Calu3 (cell line): ENCODE data around the gene BSDC1. TPM values are rescaled to one million over a fixed set of nuclear protein-coding genes. Genes with fewer than 3 reads are reported as not detected.

Experiments used
- BruUV-seq: library from RNA; stranded (reverse); fragments of 400-500 nt; replicated peaks from 2 replicates; lab custom pipeline; 2021; lab: Mats Ljungman, UMichigan
- CTCF ChIA-PET: fragments of 300-600 bp; sonication (Branson Sonifier 250); formaldehyde crosslinking; loops from one replicate; lab custom pipeline; 2022; ENCODE audit warnings: antibody characterized with exemption; lab: Charles Lee
- DNase-seq: peaks from one replicate; pipeline ENCODE4 v3.0.0; 2022
- H3K27ac Mint-ChIP-seq: one replicate; pipeline ENCODE4 v1.8.0; 2022; ENCODE audit warnings: mixed read lengths; ENCODE audit not compliant: unreplicated experiment
- H3K27me3 Mint-ChIP-seq: one replicate; pipeline ENCODE4 v1.8.0; 2022; ENCODE audit warnings: mixed read lengths; ENCODE audit not compliant: unreplicated experiment
- H3K36me3 Mint-ChIP-seq: one replicate; pipeline ENCODE4 v1.8.0; 2022; ENCODE audit warnings: mild to moderate bottlenecking, moderate library complexity, mixed read lengths; ENCODE audit not compliant: insufficient read depth, unreplicated experiment
- H3K4me1 Mint-ChIP-seq: one replicate; pipeline ENCODE4 v1.8.0; 2022; ENCODE audit warnings: mild to moderate bottlenecking, low read depth, mixed read lengths; ENCODE audit not compliant: unreplicated experiment
- H3K4me3 Mint-ChIP-seq: one replicate; pipeline ENCODE4 v1.8.0; 2022; ENCODE audit warnings: mild to moderate bottlenecking, low read depth, moderate library complexity, mixed read lengths; ENCODE audit not compliant: unreplicated experiment
- H3K9me3 Mint-ChIP-seq: one replicate; pipeline ENCODE4 v1.8.0; 2022; ENCODE audit warnings: low read depth, mixed read lengths; ENCODE audit not compliant: unreplicated experiment
- intact Hi-C: fragments of 100-400 bp; cut with micrococcal nuclease; formaldehyde crosslinking; loops from one replicate; pipeline ENCODE4 v1.10.0; 2022; ENCODE audit not compliant: unreplicated experiment
- total RNA-seq: library from RNA; stranded (reverse); gene quantifications from 2 replicates; pipeline ENCODE4 v1.2.3, GENCODE V29; 2022
- TF ChIP-seq, protein P1 (sequence below): fragments of 200-600 bp; IDR thresholded peaks from one replicate; pipeline ENCODE4 v1.8.0; 2022; ENCODE audit warnings: antibody characterized with exemption; ENCODE audit not compliant: unreplicated experiment

Gene BSDC1
- total RNA-seq, 1 experiment from 2014 or later, result 49.4 TPM

DNA sequence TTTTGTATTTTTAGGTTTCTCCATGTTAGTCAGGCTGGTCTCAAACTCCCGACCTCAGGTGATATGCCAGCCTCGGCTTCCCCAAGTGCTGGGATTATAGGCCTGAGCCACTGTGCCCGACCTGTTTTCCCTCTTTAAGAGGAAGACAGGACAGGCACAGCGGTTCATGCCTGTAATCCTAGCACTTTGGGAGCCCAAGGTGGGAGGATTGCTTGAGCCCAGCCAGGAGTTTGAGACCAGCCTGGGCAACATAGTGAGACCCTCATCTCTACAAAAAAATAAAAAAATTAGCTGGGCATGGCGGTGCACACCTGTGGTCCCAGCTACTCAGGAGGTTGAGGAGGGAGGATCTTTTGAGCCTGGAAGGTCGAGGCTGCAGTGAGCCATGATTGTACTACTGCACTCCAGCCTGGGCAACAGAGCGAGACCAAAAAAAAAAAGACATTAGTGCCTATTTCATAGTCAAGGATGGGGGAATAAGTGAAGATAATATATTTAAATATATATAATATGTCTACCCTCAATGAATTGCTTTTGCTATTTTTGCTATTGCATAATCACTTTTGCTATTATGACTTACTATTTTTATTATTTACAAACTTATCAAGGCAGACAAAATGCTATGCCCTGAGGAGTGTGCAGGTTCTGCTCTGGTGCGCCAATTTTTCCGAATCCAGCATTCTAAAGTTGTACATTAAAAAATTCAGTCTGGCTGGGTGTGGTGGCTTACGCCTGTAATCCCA, 75.9 kb downstream of the BSDC1 start:
- TF ChIP-seq, protein P1, sequence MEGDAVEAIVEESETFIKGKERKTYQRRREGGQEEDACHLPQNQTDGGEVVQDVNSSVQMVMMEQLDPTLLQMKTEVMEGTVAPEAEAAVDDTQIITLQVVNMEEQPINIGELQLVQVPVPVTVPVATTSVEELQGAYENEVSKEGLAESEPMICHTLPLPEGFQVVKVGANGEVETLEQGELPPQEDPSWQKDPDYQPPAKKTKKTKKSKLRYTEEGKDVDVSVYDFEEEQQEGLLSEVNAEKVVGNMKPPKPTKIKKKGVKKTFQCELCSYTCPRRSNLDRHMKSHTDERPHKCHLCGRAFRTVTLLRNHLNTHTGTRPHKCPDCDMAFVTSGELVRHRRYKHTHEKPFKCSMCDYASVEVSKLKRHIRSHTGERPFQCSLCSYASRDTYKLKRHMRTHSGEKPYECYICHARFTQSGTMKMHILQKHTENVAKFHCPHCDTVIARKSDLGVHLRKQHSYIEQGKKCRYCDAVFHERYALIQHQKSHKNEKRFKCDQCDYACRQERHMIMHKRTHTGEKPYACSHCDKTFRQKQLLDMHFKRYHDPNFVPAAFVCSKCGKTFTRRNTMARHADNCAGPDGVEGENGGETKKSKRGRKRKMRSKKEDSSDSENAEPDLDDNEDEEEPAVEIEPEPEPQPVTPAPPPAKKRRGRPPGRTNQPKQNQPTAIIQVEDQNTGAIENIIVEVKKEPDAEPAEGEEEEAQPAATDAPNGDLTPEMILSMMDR, result no peak
- Mint-ChIP-seq H3K9me3 (no peaks in the 10 kb centered on the region), H3K27me3 (no peaks in the 10 kb centered on the region), H3K4me1 (peaks cover 37% of the 10 kb centered on the region), H3K36me3 (peaks cover 39% of the 10 kb centered on the region), H3K4me3 (no peak overlapping the region), H3K27ac (no peak overlapping the region)
- CTCF ChIA-PET, result no interaction called here
- DNase-seq, result no peak
- no TSS peak for BruUV-seq
- intact Hi-C loops, result loop anchor here (5.0 kb wide), 1 partner anchor 76 kb away; no protein-coding TSS in a partner anchor

DNA sequence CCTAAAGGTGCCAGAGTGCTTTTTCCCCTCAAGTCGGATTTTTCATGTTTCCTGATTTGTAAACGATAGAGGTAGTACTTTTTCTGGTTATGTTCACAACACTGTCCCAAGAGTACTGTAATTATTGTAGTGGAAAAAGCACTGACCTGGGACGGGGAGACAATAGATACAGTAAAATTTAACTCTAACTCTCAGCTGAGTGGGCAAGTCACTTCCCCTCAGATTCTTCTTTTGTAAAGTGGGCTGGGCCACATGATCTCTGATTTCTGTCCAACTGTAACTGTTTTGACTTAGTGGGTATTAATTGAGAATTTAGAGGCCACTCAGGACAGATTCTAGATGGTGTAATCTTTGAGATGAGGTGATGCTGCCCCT, 77.4 kb downstream of the BSDC1 start:
- intact Hi-C loops, result loop anchor here (1.0 to 5.0 kb wide), 2 partner anchors 75 to 102 kb away; no protein-coding TSS in a partner anchor
- BruUV-seq, result no TSS peak
- Mint-ChIP-seq H3K27ac (peak overlapping the region; percentile 18), H3K4me1 (peaks cover 28% of the 10 kb centered on the region), H3K4me3 (no peak overlapping the region), H3K27me3 (no peaks in the 10 kb centered on the region), H3K9me3 (no peaks in the 10 kb centered on the region), H3K36me3 (peaks cover 39% of the 10 kb centered on the region)
- TF ChIP-seq, protein P1, result no peak
- CTCF ChIA-PET, result interaction anchor here (0.9 to 1.3 kb wide), 3 partner anchors 76 to 101 kb away, joined by 3 to 13 read pairs (median 5); no protein-coding TSS in a partner anchor
- no peak for DNase-seq

Other genes with a start within 250 kb of the BSDC1 start
- 58.4 and 62.4 TPM in 2 replicates for gene TXLNA, start 214.8 kb downstream of the BSDC1 start, total RNA-seq
- gene CCDC28B, start 193.8 kb downstream of the BSDC1 start, total RNA-seq, result 7.1 and 8.2 TPM in 2 replicates
- gene IQCC, start 188.8 kb downstream of the BSDC1 start, total RNA-seq, result 6.6 and 7.6 TPM in 2 replicates
- not detected in 2 replicates for gene DCDC2B, start 185.4 kb downstream of the BSDC1 start, total RNA-seq
- 31.6 and 35.5 TPM in 2 replicates for gene TMEM234, start 172.1 kb downstream of the BSDC1 start, total RNA-seq
- 178 and 186 TPM in 2 replicates for gene EIF3I, start 172.0 kb downstream of the BSDC1 start, total RNA-seq
- 1.5 and 1.8 TPM in 2 replicates for gene FAM167B, start 147.2 kb downstream of the BSDC1 start, total RNA-seq
- 0.66 and 0.88 TPM in 2 replicates for gene LCK, start 143.2 kb downstream of the BSDC1 start, total RNA-seq
- 186 and 197 TPM in 2 replicates for gene HDAC1, start 102.4 kb downstream of the BSDC1 start, total RNA-seq
- gene MARCKSL1, start 58.2 kb downstream of the BSDC1 start, total RNA-seq, result 169 and 193 TPM in 2 replicates
- gene FAM229A, start 32.0 kb downstream of the BSDC1 start, total RNA-seq, result 7.3 and 7.5 TPM in 2 replicates
- gene TSSK3, start 31.9 kb downstream of the BSDC1 start, total RNA-seq, result 1.8 and 5.1 TPM in 2 replicates
- 0.32 and 0.35 TPM in 2 replicates for gene ZBTB8B, start 70.6 kb upstream of the BSDC1 start, total RNA-seq
- 4.3 and 4.7 TPM in 2 replicates for gene ZBTB8A, start 145.0 kb upstream of the BSDC1 start, total RNA-seq